ENCODE results near the gene BFAR.
"Not testable (repeated sequence)": the region's sequence is repeated elsewhere in the genome, so short reads cannot be mapped to it uniquely, and the experiment has no call there.

BFAR gene

GRCh38 chr16:14702672-14703071 lies 69.9 kb downstream of the BFAR start:
- DNase-seq, result not testable (repeated sequence)

GRCh38 chr16:14703156-14704011 lies 70.6 kb downstream of the BFAR start, which contains the start of gene NPIPA3:
Gene NPIPA3, plus strand, starts transcription at chr16:14703411. Its CDS starts 5,533 bp downstream, at chr16:14708944.
- not testable (repeated sequence) for DNase-seq
